Measurements from ENCODE around the gene EIF4G1.

DNA sequence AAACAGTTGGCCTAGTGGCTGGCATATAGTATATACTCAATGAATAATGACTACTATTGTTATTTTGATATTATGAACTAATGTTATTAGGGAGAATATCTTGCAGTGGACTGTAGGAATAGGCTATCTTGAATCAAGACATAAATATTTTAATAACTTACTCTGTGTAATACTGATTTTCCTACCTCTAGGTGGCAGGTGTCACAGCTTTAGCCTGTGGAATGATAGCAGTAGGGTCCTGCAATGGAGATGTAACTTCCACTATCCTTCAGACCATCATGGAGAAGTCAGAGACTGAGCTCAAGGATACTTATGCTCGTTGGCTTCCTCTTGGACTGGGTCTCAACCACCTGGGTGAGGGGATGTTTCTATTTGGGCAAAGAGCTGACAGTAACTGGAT is 8.8 kb upstream of the EIF4G1 start:
- no peak for TF ChIP-seq NRF1 (conservative IDR thresholded peaks at IDR 0.05; ENCODE audit: low read depth, low read length)
- TF ChIP-seq BACH1 (IDR thresholded peaks at IDR 0.05; ENCODE audit: borderline replicate concordance): no peak
- TF ChIP-seq CBX3 (IDR thresholded peaks at IDR 0.05; ENCODE audit: borderline replicate concordance, low read depth): no peak
